Trophoblast cell (in vitro differentiated cells and primary cell): ENCODE results near the gene PARVB.
"Not testable (repeated sequence)": the region's sequence is repeated elsewhere in the genome, so short reads cannot be mapped to it uniquely, and the experiment has no call there.

Experiments
- DNase-seq, 2 donors: peaks; one replicate each; pipeline ENCODE4 v3.0.0-alpha.2; 2016
- H2AFZ ChIP-seq: 2 replicates; pipeline ENCODE4 v1.6.1; 2013; ENCODE audit warnings: low read length, moderate library complexity, mild to moderate bottlenecking; ENCODE audit not compliant: insufficient read depth, poor library complexity
- H2AK5ac ChIP-seq: 2 replicates; pipeline ENCODE4 v1.6.1; 2013; ENCODE audit warnings: mild to moderate bottlenecking, low read length
- H2BK120ac ChIP-seq: 2 replicates; pipeline ENCODE4 v1.6.1; 2013; ENCODE audit warnings: low read length, mild to moderate bottlenecking, moderate library complexity; ENCODE audit not compliant: insufficient read depth, poor library complexity
- H2BK12ac ChIP-seq: 2 replicates; pipeline ENCODE4 v1.6.1; 2013; ENCODE audit warnings: mild to moderate bottlenecking, low read length, moderate library complexity
- H2BK5ac ChIP-seq: 2 replicates; pipeline ENCODE4 v1.6.1; 2013; ENCODE audit warnings: low read length, low read depth, moderate library complexity, mild to moderate bottlenecking; ENCODE audit not compliant: poor library complexity
- H3K14ac ChIP-seq: 2 replicates; pipeline ENCODE4 v1.6.1; 2013; ENCODE audit warnings: mild to moderate bottlenecking, low read length
- H3K18ac ChIP-seq: 2 replicates; pipeline ENCODE4 v1.6.1; 2013; ENCODE audit warnings: mild to moderate bottlenecking, low read length
- H3K23ac ChIP-seq: 2 replicates; pipeline ENCODE4 v1.6.1; 2013; ENCODE audit warnings: low read length
- H3K27ac ChIP-seq: 2 replicates; pipeline ENCODE4 v1.5.1; 2013; ENCODE audit warnings: low read depth, mild to moderate bottlenecking, inconsistent platforms, low read length, moderate library complexity
- H3K27me3 ChIP-seq: 2 replicates; pipeline ENCODE4 v1.6.1; 2013; ENCODE audit warnings: inconsistent platforms, mild to moderate bottlenecking, low read length, moderate library complexity; ENCODE audit not compliant: insufficient read depth
- H3K36me3 ChIP-seq, 2 experiments: 1 replicate in 1 of 2; 2 replicates in 1 of 2; pipeline ENCODE4 v1.6.1; 2013; ENCODE audit warnings: low read length in 2 of 2, mild to moderate bottlenecking in 2 of 2, moderate library complexity in 1 of 2; ENCODE audit not compliant: insufficient read depth in 2 of 2, control insufficient read depth in 1 of 2
- H3K4ac ChIP-seq: 2 replicates; pipeline ENCODE4 v1.6.1; 2013; ENCODE audit warnings: low read depth, mild to moderate bottlenecking, low read length, moderate library complexity
- H3K4me1 ChIP-seq, 2 experiments: 1 replicate in 1 of 2; 2 replicates in 1 of 2; pipeline ENCODE4 v1.6.1; 2013; ENCODE audit warnings: low read length in 2 of 2, mild to moderate bottlenecking in 2 of 2, moderate library complexity in 1 of 2; ENCODE audit not compliant: insufficient read depth in 2 of 2, control insufficient read depth in 1 of 2
- H3K4me2 ChIP-seq: 2 replicates; pipeline ENCODE4 v1.6.1; 2013; ENCODE audit warnings: inconsistent platforms, mild to moderate bottlenecking, low read length, moderate library complexity
- H3K4me3 ChIP-seq: 2 replicates; pipeline ENCODE4 v1.5.1; 2013; ENCODE audit warnings: mild to moderate bottlenecking, low read depth, low read length, inconsistent platforms
- H3K79me1 ChIP-seq: one replicate; pipeline ENCODE4 v1.6.1; 2013; ENCODE audit warnings: low read length
- H3K79me2 ChIP-seq: 2 replicates; pipeline ENCODE4 v1.6.1; 2013; ENCODE audit warnings: low read length, mild to moderate bottlenecking; ENCODE audit not compliant: control insufficient read depth, insufficient read depth, poor library complexity
- H3K9ac ChIP-seq: 2 replicates; pipeline ENCODE4 v1.6.1; 2013; ENCODE audit warnings: mild to moderate bottlenecking, low read length
- H3K9me3 ChIP-seq: 2 replicates; pipeline ENCODE4 v1.6.1; 2013; ENCODE audit warnings: low read depth, mild to moderate bottlenecking, control low read depth, inconsistent platforms, low read length; ENCODE audit not compliant: insufficient read depth
- H4K12ac ChIP-seq: 2 replicates; pipeline ENCODE4 v1.6.1; 2013; ENCODE audit warnings: low read depth, mild to moderate bottlenecking, low read length, moderate library complexity
- H4K8ac ChIP-seq: 2 replicates; pipeline ENCODE4 v1.6.1; 2013; ENCODE audit warnings: low read depth, mild to moderate bottlenecking, low read length, moderate library complexity
- H4K91ac ChIP-seq: one replicate; pipeline ENCODE4 v1.6.1; 2013; ENCODE audit warnings: low read depth, mild to moderate bottlenecking, low read length, moderate library complexity
- WGBS: extraction: QIAGEN DNeasy Blood & Tissue Kit; methylation state at CpG from one replicate; pipeline ENCODE4 v1.1.7; 2013; ENCODE audit warnings: missing lambda C conversion rate; ENCODE audit not compliant: insufficient read length, insufficient coverage; ENCODE audit errors: extremely low coverage; 5-methylcytosine and 5-hydroxymethylcytosine counted together

Gene PARVB

GRCh38 chr22:44056649-44057048, 32.5 kb downstream of the PARVB start:
- H2BK5ac ChIP-seq, H3K23ac ChIP-seq, H2BK12ac ChIP-seq, H3K9ac ChIP-seq, H3K14ac ChIP-seq, DNase-seq, H3K27me3 ChIP-seq, H3K9me3 ChIP-seq, H3K4me3 ChIP-seq, H3K79me1 ChIP-seq, H3K4me1 ChIP-seq, H2AFZ ChIP-seq, H4K91ac ChIP-seq, H4K8ac ChIP-seq, H3K79me2 ChIP-seq, H2BK120ac ChIP-seq, H2AK5ac ChIP-seq, H3K36me3 ChIP-seq, H3K4ac ChIP-seq, H3K18ac ChIP-seq, H4K12ac ChIP-seq, H3K27ac ChIP-seq, H3K4me2 ChIP-seq: not testable (repeated sequence)
- no CpG with 5 or more reads among the region's 4 CpGs for WGBS

- Histone ChIP-seq H2BK5ac (no peak overlapping the region), H3K9me3 (peaks cover 2% of the 10 kb centered on the region), H3K18ac (no peak overlapping the region), H3K4me3 (no peak overlapping the region), H3K14ac (no peak overlapping the region), H2AFZ (no peak overlapping the region), H2BK120ac (no peak overlapping the region), H3K36me3 (no peaks in the 10 kb centered on the region), H3K79me2 (no peaks in the 10 kb centered on the region), H2BK12ac (no peak overlapping the region), H3K79me1 (no peaks in the 10 kb centered on the region), H4K91ac (no peak overlapping the region), H4K12ac (no peak overlapping the region), H3K9ac (no peak overlapping the region), H3K4me2 (no peak overlapping the region), H3K27me3 (no peaks in the 10 kb centered on the region), H4K8ac (no peak overlapping the region), H3K27ac (no peak overlapping the region), H3K23ac (no peak overlapping the region), H2AK5ac (no peak overlapping the region), H3K4ac (no peak overlapping the region), H3K4me1 (no peaks in the 10 kb centered on the region)
- no peak for DNase-seq
- no CpG with 5 or more reads among the region's 11 CpGs for WGBS
Measured at GRCh38 chr22:44057401-44057987, 33.4 kb downstream of the PARVB start.

- Histone ChIP-seq H2AFZ (no peak overlapping the region), H2BK120ac (no peak overlapping the region), H3K27me3 (no peaks in the 10 kb centered on the region), H3K23ac (no peak overlapping the region), H3K9ac (no peak overlapping the region), H3K14ac (no peak overlapping the region), H3K9me3 (peaks cover 6% of the 10 kb centered on the region), H3K36me3 (no peaks in the 10 kb centered on the region), H4K8ac (no peak overlapping the region), H2BK5ac (no peak overlapping the region), H2AK5ac (no peak overlapping the region), H3K27ac (no peak overlapping the region), H2BK12ac (no peak overlapping the region), H3K79me2 (no peaks in the 10 kb centered on the region), H3K4me2 (no peak overlapping the region), H3K18ac (no peak overlapping the region), H3K79me1 (no peaks in the 10 kb centered on the region), H3K4ac (no peak overlapping the region), H3K4me1 (no peaks in the 10 kb centered on the region), H4K91ac (no peak overlapping the region), H4K12ac (no peak overlapping the region), H3K4me3 (no peak overlapping the region)
- no CpG with 5 or more reads among the region's 35 CpGs for WGBS
- DNase-seq, result no peak
Measured at GRCh38 chr22:44063462-44064371, 39.6 kb downstream of the PARVB start.

GRCh38 chr22:44067033-44067432, 42.9 kb downstream of the PARVB start:
- Histone ChIP-seq H3K4me3 (no peak overlapping the region), H4K8ac (no peak overlapping the region), H3K4me1 (no peaks in the 10 kb centered on the region), H3K14ac (no peak overlapping the region), H3K18ac (no peak overlapping the region), H3K9me3 (peaks cover 4% of the 10 kb centered on the region), H3K36me3 (no peaks in the 10 kb centered on the region), H2BK5ac (no peak overlapping the region), H4K12ac (no peak overlapping the region), H3K27me3 (no peaks in the 10 kb centered on the region), H3K4me2 (no peak overlapping the region), H4K91ac (no peak overlapping the region), H3K79me2 (no peaks in the 10 kb centered on the region), H3K23ac (no peak overlapping the region), H2AFZ (no peak overlapping the region), H3K79me1 (no peaks in the 10 kb centered on the region), H3K27ac (no peak overlapping the region), H2BK120ac (no peak overlapping the region), H2AK5ac (no peak overlapping the region), H3K9ac (no peak overlapping the region), H2BK12ac (no peak overlapping the region), H3K4ac (no peak overlapping the region)
- no CpG with 5 or more reads among the region's 5 CpGs for WGBS
- DNase-seq, result no peak
